ENCODE results near the gene CNKSR1.
A peak's percentile ranks its signal among the peaks of the same experiment; 100 is the strongest.

Gene CNKSR1, protein sequence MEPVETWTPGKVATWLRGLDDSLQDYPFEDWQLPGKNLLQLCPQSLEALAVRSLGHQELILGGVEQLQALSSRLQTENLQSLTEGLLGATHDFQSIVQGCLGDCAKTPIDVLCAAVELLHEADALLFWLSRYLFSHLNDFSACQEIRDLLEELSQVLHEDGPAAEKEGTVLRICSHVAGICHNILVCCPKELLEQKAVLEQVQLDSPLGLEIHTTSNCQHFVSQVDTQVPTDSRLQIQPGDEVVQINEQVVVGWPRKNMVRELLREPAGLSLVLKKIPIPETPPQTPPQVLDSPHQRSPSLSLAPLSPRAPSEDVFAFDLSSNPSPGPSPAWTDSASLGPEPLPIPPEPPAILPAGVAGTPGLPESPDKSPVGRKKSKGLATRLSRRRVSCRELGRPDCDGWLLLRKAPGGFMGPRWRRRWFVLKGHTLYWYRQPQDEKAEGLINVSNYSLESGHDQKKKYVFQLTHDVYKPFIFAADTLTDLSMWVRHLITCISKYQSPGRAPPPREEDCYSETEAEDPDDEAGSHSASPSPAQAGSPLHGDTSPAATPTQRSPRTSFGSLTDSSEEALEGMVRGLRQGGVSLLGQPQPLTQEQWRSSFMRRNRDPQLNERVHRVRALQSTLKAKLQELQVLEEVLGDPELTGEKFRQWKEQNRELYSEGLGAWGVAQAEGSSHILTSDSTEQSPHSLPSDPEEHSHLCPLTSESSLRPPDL

DNA sequence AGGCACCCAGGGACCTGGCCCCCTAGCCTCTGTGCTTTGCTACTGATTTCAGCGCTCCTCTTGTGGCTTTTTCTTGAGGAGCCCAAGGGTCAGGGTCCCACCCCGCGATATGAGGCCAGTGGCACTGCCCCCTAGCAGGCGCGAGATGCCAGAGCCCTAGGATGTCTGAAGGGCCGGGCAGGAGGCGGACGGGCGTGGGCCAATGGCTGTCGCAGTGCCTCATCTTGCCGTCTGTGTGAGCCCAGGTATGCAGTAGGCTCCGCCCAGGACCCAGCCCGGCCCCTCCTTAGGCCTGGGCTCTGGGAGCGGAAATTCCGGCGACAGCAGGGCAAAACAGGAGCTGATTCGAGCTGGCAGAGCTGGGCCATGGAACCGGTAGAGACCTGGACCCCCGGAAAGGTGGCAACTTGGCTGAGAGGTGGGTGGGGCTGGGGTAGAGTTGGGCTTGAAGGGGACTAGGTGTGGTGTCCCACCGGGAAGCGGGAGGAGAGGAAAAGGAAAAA, at the start of gene CNKSR1:
Gene CNKSR1 (plus strand): TSS at position 310 of the 503 bp plus-strand sequence. CDS start 57 bp downstream, at position 367.
- peak; percentile 20 for DNase-seq

DNA sequence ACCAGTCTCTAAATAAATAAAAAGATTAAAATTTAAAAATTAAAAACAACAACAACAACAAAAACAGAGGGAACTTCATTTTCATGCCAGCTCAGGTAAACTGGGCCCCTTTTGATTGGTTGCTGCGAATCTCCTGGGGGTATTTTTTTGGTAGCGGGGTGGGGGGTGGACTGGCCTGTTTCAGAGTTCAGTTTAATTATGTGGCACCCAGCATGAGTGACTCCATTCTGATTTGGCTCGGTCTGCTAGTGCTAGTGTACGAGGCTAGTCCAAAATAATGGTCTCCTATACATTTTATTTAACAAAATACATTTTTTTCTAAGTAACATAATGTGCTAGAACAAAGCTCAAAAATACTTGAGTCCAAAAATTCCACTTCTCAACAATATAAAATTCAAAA, 47.5 kb upstream of the CNKSR1 start:
- DNase-seq, result no peak

DNA sequence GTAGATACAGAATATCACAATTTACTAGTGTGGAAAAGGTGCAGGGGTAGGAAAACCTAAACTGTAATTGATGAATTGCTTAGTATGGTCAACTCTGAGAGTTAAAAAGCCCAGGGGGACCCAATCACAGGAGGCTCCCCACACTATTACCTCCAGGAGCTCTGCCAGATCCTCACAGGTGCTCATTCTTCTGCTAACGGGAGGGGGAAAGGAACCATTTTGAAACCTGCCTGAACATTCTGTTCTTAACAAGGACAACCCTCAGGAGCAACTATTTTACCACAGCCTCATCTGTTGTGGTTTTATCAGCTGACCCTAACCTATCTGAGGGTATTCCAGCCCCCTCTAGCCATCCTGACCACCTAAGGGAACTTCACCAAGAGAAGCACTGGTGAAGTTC, 46.6 kb upstream of the CNKSR1 start:
- no peak for DNase-seq

DNA sequence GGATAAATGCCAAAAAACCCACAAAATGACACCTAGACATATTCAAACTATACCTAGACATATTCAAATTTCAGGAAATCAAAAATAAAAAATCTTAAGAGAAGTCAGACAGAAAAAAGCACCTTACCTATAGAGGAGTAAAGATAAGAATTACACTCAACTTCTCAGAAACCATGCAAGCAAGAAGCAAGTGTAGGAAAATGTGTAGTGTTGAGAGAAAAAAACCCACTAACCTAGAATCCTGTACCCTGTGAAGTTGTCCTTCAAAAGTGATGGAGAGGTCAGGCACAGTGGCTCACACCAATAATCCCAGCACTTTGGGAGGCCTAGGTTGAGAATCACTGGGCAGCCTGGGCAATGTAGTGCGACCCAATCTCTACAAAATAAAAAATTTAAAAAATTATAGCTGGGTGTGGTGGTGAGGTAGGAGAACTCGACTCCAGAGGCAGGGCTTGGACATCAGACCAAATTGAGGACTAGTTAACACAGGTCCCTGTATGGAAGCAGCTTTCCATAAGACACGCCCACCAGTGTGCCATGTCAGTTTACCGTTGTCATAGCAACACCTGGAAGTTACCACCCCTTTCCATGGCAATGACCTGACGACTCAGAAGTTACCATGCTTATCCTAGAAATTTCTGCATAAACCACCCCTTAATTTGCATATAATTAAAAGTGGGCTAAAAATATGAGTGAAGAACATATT, 45.0 kb upstream of the CNKSR1 start:
- no peak for DNase-seq

DNA sequence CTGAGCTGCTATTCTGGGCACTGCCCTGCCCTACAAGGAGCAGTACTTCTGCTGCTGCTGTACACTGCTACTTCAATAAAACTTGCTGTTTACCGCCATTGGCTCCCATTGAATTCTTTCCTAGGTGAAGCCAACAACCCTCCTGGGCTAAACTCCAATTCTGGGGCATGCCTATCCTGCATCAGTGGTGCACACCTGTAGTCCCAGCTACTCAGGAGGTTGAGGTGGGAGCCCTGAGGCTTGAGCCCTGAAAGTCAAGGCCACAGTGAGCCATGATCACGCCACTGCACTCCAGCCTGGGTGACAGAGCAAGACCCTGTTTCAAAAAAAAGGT, 44.5 kb upstream of the CNKSR1 start:
- DNase-seq, result no peak

DNA sequence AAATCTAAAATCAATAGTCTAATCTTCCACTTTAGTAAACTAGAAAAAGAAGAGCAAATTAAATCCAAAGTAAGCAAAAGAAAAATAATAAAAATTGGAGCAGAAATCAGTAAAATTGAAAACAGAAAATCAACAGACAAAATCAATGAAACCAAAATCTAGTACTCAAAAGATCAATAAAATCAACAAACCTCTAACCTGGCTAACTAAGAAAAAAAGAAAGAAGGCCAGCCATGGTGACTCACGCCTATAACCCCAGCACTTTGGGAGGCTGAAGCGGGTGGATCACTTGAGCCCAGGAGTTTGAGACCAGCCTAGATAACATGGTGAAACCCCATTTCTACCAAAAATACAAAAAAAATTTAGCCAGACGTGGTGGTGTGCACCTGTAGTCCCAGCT, 42.8 kb upstream of the CNKSR1 start:
- no peak for DNase-seq

DNA sequence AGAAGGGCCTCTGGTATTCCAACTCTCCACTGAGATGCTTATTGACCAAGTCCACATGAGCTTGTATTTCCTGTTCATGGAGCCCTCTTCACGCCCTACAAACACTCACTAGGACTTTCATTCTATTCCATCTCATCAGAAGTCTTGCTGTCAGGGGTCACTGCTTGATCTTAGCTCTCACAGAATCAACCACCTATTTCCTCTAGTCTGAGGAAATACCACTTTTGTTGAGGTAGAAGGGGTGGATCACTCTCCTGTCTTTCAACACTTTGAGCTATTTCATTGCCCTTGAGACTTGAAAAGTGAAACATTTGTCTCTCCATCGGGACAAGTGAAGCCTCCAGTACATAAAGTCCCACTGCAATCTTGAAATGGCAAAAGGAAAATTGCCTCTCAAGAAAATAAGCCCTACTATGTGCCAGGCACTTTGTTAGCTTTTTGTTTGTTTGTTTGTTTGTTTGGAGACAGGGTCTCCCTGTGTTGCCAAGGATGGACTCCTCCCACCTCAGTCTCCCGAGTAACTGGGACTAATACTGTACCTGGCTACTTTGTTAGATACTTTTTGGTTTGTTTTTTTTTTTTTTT, 38.2 kb upstream of the CNKSR1 start:
- DNase-seq, result no peak

DNA sequence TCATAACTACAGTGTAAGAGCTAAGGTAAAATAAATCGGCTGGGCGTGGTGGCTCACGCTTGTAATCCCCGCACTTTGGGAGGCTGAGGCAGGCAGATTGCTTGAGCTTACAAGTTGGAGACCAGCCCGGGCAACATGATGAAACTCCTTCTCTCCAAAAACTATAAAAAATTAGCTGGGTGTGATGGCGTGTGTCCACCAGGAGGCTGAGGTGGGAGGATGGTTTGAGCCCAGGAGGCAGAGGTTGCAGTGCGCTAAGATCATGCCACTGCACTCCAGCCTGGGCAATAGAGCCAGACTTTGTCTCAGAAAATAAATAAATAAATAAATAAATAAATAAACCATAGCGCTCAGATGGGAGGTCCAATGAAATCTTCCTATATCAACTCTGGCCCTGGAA, 35.1 kb upstream of the CNKSR1 start:
- DNase-seq, result no peak

DNA sequence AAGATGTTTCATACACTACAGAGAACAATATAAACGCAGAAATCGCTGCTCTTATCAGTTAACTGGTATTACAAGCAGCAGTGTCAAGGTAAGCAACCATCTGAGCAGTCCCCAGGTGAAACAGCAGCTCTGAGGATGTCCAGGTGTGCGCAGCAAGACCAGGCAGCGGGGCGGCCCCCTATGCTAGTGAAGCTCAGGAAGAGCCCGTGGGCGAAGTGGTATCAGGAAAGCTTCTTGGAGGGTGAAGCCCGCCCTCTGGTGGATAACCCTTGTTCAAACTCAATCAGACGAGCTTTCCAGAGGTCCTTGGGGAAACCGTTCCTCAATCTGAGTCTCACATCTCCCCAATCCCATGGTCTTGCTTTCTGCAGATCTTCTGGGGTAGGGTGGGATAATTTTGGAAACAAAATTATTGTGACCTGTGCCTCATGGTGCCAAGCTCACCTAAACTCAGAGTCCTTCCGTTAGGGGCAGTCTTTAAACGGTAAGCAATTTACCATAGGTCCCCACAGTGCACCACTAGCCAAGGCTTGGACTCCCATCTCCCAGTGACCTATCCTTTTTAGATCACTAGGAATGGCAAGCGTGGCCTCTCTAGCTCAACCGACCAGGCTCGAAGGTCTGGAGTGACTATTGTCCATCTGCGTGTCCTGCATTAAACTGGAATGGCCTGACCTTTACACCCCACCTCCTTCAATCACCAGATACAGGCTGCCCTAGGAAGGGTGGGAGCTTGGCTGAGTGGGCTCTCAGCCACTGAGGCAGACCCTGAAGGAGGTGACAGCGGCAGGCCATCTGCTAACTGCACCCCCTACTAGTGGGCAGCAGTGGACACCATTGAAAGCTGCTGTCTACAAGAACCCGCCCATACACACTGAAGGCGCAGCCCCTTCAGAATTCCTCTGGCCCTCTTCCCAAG, 32.0 kb upstream of the CNKSR1 start:
- DNase-seq, result peak; percentile 79

DNA sequence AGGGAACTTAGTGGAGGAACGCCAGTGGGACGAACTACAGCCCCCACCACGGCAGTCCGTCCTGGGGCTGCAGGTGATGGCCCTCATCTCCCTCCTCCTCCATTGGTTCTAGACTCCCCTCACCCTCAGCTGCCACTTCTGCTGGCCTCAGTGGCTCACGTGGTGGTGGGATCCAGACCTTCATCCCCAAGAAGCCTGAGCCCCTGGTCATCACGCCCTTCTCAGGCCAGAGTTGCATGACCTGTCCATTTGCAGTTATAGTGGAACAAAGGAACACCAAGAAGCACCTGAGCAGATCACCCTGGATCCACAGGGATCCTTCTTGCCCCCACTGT, 31.4 kb upstream of the CNKSR1 start:
- no peak for DNase-seq

DNA sequence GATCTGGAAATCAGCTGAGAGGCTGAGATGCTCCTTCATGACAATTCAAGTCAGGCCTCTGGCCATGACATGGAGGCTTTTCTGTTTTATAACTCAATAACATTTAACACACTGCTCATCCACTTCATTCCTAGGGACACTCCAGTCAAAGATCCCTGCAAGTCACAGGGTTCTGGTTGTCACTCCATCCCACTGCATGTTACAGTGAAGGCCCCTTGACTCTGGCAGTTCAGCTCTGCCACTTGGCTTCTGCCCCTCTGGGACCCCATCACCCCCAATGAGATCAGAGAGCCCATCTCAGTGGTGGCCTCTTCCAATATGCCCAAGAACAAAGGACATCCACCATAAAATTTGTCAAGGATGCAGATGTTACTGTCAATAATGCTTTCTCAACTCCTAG, 28.4 kb upstream of the CNKSR1 start:
- DNase-seq, result no peak

DNA sequence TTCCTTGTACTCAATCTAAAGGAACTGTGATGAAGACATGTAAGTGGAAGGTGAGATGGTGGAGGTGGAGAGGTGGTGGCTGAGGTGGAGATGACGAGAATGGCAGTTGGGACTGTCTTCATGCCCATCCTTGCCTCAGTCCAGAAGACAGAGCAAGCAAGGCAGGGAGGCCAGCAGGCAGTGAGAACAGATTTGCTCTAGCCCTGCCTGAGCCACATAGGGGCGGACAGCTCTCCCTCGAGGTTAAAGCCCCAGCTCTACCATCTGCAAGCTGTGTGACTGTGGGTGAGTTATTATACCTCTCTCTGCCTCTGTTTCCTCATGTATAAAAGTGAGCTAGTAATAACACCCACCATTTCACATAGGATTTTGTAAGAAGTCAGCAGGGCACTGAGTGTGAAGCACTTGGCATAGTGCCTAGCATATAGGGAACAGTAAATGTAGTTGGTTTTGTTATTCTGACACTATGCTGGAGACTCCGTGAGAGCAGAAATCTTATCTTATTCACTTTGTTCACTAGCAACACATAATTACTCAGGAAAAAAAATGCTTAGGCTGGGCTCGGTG, 23.2 kb upstream of the CNKSR1 start:
- DNase-seq, result no peak

DNA sequence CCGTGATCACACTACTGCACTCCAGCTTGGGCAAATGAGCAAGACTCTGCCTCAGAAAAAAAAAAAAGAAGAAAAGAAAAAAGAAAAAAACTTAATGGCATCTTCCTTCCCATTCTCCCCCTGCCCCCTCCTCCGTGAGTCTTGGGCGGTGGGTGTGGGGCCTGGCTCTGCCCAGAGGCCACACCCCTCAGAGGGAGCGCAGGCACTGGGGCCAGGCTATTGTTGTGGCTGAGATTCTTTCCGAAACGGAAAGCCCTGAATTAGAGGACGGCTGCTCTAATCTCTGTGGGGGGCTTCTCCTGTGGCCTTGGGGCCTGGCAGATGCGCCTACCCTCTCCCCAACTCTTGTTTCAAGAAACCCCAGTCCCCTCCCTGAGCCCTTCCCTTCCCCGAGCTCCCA, 22.5 kb upstream of the CNKSR1 start:
- DNase-seq, result no peak

DNA sequence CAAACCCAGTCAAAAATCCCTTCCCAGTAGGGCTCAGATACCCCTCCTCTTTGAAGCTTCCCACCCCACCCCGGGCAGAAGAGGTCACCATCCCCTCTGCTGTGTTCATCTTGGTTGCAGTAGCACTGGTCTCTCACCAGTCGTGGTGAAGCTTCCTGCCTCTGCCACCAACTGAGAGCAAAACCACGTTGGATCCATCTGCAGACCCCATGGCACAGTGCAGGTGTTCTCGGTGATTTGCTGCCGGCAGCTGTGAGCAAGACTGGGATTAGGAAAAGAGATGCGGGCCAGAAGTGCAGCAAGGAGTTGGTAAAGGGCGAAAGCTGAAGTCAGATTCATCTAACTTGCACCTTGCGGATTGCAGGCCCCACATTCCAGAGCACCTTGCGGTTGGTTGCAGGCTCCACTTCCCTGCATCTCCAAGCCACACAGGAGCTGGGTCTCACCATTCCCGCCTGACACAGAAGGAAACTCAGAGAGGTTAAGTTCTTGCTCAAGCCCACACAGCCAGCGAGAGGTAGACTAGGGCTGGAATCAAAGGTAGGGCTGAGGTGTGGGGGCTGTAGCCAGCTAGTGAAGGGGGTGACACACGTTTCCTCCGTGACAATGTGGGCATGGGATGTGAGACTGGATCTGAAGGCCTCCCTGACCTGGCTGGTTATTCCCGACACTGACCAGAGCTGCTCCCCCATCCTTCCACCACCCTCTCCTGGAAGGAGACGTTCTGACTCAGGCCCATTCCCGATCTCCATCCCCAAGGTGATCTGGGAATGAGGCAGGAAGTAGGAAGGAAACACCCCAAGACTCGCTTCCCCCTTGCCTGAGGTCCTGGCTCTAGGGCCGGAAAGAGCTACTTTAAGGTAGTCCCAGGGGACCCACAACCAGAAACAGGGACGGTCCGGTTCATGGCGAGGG, 21.7 kb upstream of the CNKSR1 start:
- DNase-seq, result no peak

DNA sequence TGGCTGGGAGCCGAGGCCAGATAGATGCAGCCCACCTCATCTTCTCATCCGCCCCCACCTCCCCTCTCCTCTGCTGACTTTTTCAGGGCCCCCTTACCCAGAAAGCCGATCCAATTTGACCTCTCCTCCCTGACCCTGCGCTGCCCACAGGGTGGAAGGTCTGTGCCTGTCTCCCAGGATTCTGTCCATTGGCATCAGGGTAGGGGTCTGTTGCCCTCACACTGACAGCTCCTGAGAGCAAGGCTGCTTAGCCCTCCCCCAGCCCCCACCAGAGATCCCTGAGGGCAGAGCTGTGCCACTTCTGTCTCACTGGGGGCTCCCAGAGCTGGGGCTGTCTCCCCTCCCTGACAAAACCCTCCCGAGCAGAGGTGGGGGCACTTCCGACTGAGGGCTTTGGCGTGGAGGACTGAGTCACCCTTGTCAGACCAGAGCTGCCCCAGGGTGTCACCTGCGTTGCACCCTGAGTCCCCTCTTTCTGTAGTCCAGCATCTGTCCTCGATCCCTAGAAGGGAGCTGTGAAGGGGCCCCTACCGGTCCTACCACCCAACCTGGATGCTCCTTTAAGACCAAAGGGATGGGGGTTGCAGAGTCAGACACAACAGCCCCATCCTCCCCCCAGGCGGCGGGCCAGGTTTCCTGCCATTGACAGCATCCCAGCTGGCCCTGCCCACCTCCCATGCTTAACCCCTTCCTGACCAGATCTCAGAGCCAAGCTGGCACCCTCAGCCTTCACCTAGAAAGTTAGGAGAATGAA, 20.8 kb upstream of the CNKSR1 start:
- DNase-seq, result no peak

DNA sequence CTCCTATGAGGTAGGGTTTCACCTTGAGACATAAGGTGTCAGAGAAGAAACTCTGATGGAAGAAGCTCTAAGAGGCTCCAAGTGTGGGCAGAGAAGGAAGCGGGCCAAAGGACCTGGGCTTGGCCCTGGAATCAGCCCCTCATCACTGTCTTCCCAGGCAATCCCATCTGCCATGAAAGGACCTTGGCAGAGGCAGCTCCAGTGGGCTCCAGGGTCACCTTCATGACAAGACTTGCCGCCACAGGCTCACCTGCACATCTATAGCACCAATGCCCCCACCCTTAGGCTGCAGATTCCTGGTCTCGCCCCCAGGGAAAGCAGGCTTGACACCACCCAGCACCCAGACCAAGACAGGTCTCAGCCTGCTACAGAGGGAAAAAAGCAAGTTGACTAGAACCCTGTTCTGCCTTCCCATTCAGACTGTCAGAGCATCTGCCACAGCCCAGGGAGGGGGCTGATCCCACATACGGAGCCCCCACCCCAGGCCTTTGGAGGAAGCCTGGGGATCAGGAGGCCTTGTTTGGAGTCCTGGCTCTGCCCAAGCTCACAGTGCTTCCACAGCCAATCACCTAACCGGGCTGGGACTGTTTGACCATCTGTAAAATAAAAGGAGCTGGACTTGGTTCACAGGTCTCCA, 18.9 kb upstream of the CNKSR1 start:
- DNase-seq, result no peak

DNA sequence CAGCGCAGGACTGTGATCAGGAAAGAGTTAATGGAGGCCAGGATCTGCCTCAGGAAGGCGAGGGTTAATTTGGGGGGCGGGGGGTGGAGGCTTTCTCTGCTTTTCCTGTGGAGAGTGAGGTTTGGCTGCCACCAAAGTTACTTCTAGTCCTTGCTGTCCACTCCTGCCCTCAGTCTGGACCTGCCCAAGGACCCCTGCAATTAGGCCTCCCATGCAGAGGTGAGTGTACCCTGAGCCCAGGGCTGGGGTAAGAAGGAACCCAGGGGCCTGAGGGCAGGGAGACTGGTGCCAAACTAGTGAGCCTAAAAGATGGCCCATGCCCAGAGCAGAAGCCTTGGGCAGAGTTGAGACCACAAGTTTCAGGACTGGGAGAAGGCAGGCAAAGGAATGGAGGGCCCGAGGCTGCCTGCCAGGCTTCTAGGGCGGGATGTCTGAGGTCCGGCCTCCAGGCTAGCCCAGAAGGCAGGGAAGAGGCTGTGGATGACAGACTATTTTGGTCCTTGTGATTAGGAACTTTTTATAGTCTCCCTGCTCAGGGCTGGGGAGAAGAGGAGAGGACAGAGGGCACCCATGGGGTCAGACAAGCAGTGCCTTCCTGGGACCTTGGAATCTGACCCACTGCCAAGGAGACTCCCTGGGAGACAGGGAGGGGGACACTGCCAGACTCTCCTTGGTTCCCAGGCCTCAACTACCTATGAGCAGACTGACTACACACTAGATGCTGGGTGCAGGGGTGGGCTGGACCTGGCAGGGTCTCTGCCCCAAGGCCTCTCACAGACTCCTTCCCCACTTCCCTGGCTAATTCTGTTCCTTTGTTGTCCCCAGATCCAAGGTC, 18.2 kb upstream of the CNKSR1 start, which contains the start of gene FAM110D:
Gene FAM110D (plus strand): TSS at position 172 of the 835 bp plus-strand sequence. CDS start 2,213 bp downstream, outside the sequence.
- no peak for DNase-seq

DNA sequence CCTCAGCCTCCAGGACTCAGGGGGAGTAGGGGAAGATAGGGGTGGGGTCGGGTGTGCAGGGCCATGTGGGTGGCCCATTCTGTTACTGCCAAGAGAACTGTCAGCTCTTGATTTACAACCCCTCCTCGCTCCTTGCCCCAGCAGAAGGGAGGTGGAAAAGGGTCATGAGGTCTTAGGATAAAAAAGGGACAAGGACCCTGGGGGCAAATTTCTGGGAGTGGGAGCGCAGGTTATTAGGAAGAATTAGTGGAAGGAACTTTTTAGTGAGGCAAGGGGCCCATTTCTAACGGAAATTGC, 17.6 kb upstream of the CNKSR1 start:
- DNase-seq, result no peak
